Stimulated activated CD4-positive, alpha-beta T cell treated with anti-CD3 and anti-CD28 coated beads, TNF-alpha, amount 100 ng/mL, for 48 hours (primary cell): ENCODE measurements around the gene TSR1.

Source experiments
- DNase-seq, 3 donors: peaks; one replicate each; pipeline ENCODE4 v3.0.0-alpha.2; 2020; ENCODE audit warnings: low read depth in 3 of 3

The TSR1 gene

DNA sequence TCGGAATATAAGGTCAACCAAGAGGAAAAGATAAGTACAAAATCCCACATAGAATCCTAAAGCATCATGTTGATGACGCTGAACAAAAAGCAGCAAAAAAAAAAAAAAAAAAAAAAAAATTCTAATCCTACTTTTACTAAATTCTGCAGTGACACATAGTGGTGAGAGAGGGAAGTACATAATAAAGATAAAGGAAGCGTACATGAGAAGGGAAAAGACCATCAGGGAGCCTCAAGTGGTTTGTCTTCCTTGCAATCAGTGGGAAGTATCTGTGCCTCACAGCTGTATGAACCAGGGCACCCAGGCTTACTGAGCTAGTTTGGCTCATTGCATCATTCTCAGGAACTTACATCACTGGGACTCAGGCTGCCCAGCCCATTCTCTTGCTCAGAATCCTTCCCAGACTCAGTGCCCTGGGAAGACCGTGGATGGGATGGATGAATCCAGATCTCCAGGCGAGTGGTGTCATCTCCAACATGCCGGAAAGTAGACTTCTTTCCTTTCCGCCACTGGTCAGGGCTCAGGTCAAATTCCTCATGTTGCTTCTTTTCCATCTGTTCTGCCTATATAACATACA lies 53.9 kb downstream of the TSR1 start:
- no peak for DNase-seq

DNA sequence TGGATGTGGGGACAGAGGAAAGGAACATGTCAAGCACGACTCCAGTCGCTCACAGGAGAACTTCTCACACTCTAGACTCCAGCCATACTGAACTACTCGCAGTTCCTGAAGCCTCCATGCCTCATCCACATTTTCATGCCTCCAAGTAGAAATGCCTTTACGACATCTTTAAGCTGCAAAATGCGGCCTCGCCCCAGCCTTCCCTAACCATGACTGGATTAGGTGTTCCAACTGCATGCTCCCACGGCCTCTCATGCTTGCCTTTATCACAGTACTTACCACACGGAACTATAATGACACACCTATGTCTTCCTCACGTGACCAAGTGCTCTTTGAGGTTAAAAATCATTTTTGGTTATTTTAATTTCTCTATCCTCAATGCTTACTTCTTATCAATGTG lies 56.5 kb downstream of the TSR1 start:
- no peak for DNase-seq

DNA sequence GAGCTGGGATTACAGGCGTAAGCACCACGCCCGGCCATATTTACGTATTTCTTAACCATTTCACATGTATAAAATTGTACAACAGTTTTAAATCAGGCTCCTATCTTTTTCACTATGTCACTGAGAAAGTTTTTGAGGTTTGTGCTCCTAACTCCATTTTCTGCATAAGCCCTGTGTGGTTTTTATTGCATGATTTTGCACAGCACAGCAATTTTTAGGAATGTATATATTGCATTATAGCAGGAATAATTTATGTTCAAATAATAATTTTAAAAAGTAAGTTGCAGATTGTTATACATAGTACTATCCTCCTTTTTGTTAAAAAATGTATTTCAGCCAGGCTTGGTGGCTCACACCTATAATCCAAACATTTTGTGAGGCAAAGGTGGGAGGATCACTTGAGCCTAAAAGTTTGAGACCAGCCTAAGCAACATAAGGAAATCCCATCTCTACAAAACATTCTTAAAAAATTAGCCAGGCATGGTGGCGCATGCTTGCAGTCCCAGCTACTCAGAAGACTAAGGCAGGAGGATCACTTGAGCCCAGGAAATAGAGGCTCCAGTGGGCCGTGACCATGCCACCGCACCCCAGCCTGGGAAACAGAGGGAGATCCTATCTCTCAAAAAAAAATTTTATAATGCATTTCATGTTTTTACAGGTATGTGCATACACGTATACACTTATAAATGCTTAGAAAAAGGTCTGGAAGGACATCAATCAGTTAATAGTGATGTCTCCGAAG lies 58.7 kb downstream of the TSR1 start:
- no peak for DNase-seq

DNA sequence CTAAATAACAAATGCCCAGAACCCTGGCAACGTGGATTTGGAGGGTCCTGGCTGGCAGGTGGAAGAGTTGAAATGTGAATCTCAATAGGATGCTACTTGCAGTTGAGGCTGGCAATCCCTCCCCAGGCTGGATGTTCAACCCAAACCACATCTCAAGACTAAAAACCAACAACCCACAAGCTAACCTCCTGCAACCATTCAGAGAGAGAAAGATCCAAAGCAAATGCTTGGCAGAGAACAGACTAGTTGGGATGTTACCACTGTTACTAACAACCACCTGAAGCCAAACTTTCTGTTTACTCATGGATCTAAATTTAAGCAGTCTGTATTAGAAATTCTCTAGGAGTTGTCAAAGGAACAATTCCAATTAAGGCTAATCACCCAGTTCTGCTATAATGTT lies 60.5 kb downstream of the TSR1 start:
- DNase-seq = no peak

DNA sequence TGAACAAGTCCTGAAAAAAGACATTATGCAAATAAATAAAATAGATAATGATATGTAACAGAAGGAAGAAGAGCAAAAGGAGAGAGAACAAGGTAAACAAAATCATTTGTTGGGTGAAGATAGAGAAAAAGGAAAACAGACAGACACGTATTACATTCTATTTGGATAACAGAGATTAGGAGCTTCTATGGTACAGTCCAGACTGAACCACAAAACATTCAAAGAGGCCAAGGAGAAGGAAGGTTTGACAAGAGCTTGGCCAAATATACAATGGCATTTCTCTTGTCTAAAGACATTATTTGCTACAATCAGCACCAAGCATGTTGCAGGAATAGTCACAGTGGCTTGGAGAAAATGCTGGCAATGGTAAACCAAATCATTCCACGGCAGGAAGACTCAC lies 61.8 kb downstream of the TSR1 start:
- DNase-seq = no peak
